ENCODE measurements around the gene PIK3AP1.

- TF ChIP-seq POLR2AphosphoS5 (IDR thresholded peaks at IDR 0.05; ENCODE audit: insufficient read depth in 1 of 2, low read depth in 1 of 2) (no peak), POLR2A (IDR thresholded peaks at IDR 0.05) (no peak), CTCF (IDR thresholded peaks at IDR 0.05) (no peak)
Measured at GRCh38 chr10:96578022-96578421, 142.3 kb downstream of the PIK3AP1 start.
